Left ventricle myocardium superior (tissue), 1 donor: ENCODE data around the gene CYS1. TPM values are rescaled to one million over a fixed set of nuclear protein-coding genes. Genes with fewer than 3 reads are reported as not detected.
A peak's percentile ranks its signal among the peaks of the same experiment; 100 is the strongest.
"Not testable (repeated sequence)": the region's sequence is repeated elsewhere in the genome, so short reads cannot be mapped to it uniquely, and the experiment has no call there.

Source experiments
- ATAC-seq: fragments of 200-7000 bp; cut with Tn5 transposase; one replicate; pipeline ENCODE4 v1.9.1; 2020; ENCODE audit warnings: mild to moderate bottlenecking, moderate library complexity
- DNase-seq: peaks from one replicate; pipeline ENCODE4 v3.0.0-alpha.2; 2020
- intact Hi-C: fragments of 100-400 bp; cut with micrococcal nuclease; formaldehyde crosslinking; loops from one replicate; pipeline ENCODE4 v1.11.0; 2022
- total RNA-seq: library from RNA; stranded (reverse); fragmentation: NEBNext Ultra II Directional; extraction: Animal tissue kit (Norgen Biotek cat#: 25700); gene quantifications from one replicate; pipeline ENCODE4 v1.2.1, GENCODE V29; 2021
- donor health status: DM: no; HTN: yes; CAD: no; lungs with severe emphysema.

The CYS1 gene
- total RNA-seq, 1 donor from 2014 or later = 3.0 TPM

GRCh38 chr2:10038123-10038522, 42.1 kb downstream of the CYS1 start:
- intact Hi-C loops = no loop called here

GRCh38 chr2:10036095-10036884, 43.9 kb downstream of the CYS1 start:
- DNase-seq (peak; percentile 86), ATAC-seq (peak; percentile 77)
- intact Hi-C loops = no loop called here

More at GRCh38 chr2:10038123-10038522, 42.1 kb downstream of the CYS1 start:
- ATAC-seq (no peak), DNase-seq (no peak)

GRCh38 chr2:10035633-10036032, 44.6 kb downstream of the CYS1 start:
- ATAC-seq (peak; percentile 77), DNase-seq (no peak)
- intact Hi-C loops = no loop called here

GRCh38 chr2:10035053-10035422, 45.2 kb downstream of the CYS1 start:
- DNase-seq (no peak), ATAC-seq (no peak)
- intact Hi-C loops = no loop called here

- intact Hi-C loops = no loop called here
- ATAC-seq = no peak
- DNase-seq = no peak
These were observed 45.7 kb downstream of the CYS1 start for GRCh38 chr2:10034333-10035052.

- ATAC-seq = peak; percentile 3
- DNase-seq = no peak
- intact Hi-C loops = no loop called here
These were observed 46.8 kb downstream of the CYS1 start for GRCh38 chr2:10033251-10034006.

- DNase-seq = no peak
- intact Hi-C loops = no loop called here
- ATAC-seq = no peak
These were observed 47.5 kb downstream of the CYS1 start for GRCh38 chr2:10032746-10033105.

- DNase-seq = no peak
- intact Hi-C loops = no loop called here
These were observed 48.1 kb downstream of the CYS1 start for GRCh38 chr2:10031886-10032745.

GRCh38 chr2:10030798-10031197, 49.4 kb downstream of the CYS1 start:
- intact Hi-C loops, ATAC-seq, DNase-seq: not testable (repeated sequence)

More at GRCh38 chr2:10031886-10032745, 48.1 kb downstream of the CYS1 start:
- ATAC-seq = no peak

- intact Hi-C loops = no loop called here
- DNase-seq = peak; percentile 25
- no peak for ATAC-seq
These were observed 49.9 kb downstream of the CYS1 start for GRCh38 chr2:10030311-10030736.

- intact Hi-C loops = no loop called here
- DNase-seq = no peak
- no peak for ATAC-seq
These were observed 50.4 kb downstream of the CYS1 start for GRCh38 chr2:10029875-10030223.

- peak; percentile 78 for DNase-seq
- intact Hi-C loops = no loop called here
- peak; percentile 77 for ATAC-seq
These were observed 51.0 kb downstream of the CYS1 start for GRCh38 chr2:10028988-10029874.

GRCh38 chr2:10028407-10028987, 51.7 kb downstream of the CYS1 start:
- intact Hi-C loops = no loop called here
- DNase-seq (no peak), ATAC-seq (no peak)

- ATAC-seq (peak; percentile 43), DNase-seq (no peak)
- intact Hi-C loops = no loop called here
These were observed 52.4 kb downstream of the CYS1 start for GRCh38 chr2:10027660-10028330.

GRCh38 chr2:10026940-10027569, 53.2 kb downstream of the CYS1 start:
- intact Hi-C loops = no loop called here
- DNase-seq (no peak), ATAC-seq (peak; percentile 17)

- DNase-seq (no peak), ATAC-seq (no peak)
- intact Hi-C loops = no loop called here
These were observed 57.1 kb downstream of the CYS1 start for GRCh38 chr2:10022966-10023662.
